HEK293 (cell line): Measurements from ENCODE around the gene B3GAT1.

Experiments used
- CTCF ChIA-PET: fragments of 350-600 bp; formaldehyde crosslinking; extraction: SDS; loops from one replicate; lab custom pipeline; 2021; ENCODE audit warnings: antibody characterized with exemption; lab: Yijun Ruan, JAX
- POLR2A ChIA-PET: fragments of 300-600 bp; formaldehyde crosslinking; extraction: SDS; loops from one replicate; lab custom pipeline; 2020; ENCODE audit warnings: antibody characterized with exemption, inconsistent platforms; lab: Yijun Ruan, JAX
- H3K27ac ChIP-seq: fragments of 200-500 bp; sonication (Bioruptor generic); 2 replicates; pipeline ENCODE4 v1.5.1; 2014; ENCODE audit warnings: low read depth, low read length, control low read depth, inconsistent platforms; ENCODE audit errors: extremely low read depth
- H3K36me3 ChIP-seq, 2 experiments: fragments of 200-500 bp in 1 of 2; sonication (Bioruptor generic) in 1 of 2; 1 replicate in 1 of 2; 2 replicates in 1 of 2; pipeline ENCODE4 v1.5.1; 2014 to 2017; ENCODE audit warnings: inconsistent platforms in 2 of 2, low read length in 2 of 2; ENCODE audit not compliant: control insufficient read depth in 2 of 2, insufficient read depth in 1 of 2
- H3K4me1 ChIP-seq: fragments of 200-500 bp; sonication (Bioruptor generic); 2 replicates; pipeline ENCODE4 v1.5.1; 2014; ENCODE audit warnings: mild to moderate bottlenecking, low read length, inconsistent platforms; ENCODE audit not compliant: control insufficient read depth, insufficient read depth
- H3K4me3 ChIP-seq: 2 replicates; pipeline ENCODE4 v1.5.1; 2011; ENCODE audit warnings: low read depth, mild to moderate bottlenecking, control low read depth, low read length, moderate library complexity
- H3K9me3 ChIP-seq: fragments of 200-500 bp; sonication (Bioruptor generic); 2 replicates; pipeline ENCODE4 v1.5.1; 2014; ENCODE audit warnings: low read depth, low read length, inconsistent platforms; ENCODE audit not compliant: control insufficient read depth, insufficient read depth
- EGR2 ChIP-seq: fragments of 450-650 bp; formaldehyde crosslinking; IDR thresholded peaks from 2 replicates; pipeline ENCODE4 v1.5.1; 2016; ENCODE audit warnings: low read depth, missing biosample characterization, missing genetic modification characterization
- SETDB1 ChIP-seq: IDR thresholded peaks from one replicate; pipeline ENCODE4 v1.6.1; 2017; ENCODE audit warnings: mild to moderate bottlenecking, low read length, moderate library complexity, mixed read lengths; ENCODE audit not compliant: insufficient read length
- SP7 ChIP-seq: fragments of 450-650 bp; formaldehyde crosslinking; IDR thresholded peaks from 2 replicates; pipeline ENCODE4 v1.5.1; 2016; ENCODE audit warnings: missing biosample characterization, missing genetic modification characterization
- ZFP37 ChIP-seq: fragments of 450-650 bp; formaldehyde crosslinking; IDR thresholded peaks from 2 replicates; pipeline ENCODE4 v1.5.1; 2016; ENCODE audit warnings: missing biosample characterization, missing genetic modification characterization
- ZNF138 ChIP-seq: fragments of 450-650 bp; formaldehyde crosslinking; IDR thresholded peaks from 2 replicates; pipeline ENCODE4 v1.5.1; 2016; ENCODE audit warnings: missing biosample characterization, missing genetic modification characterization, borderline replicate concordance
- ZNF155 ChIP-seq: fragments of 450-650 bp; formaldehyde crosslinking; IDR thresholded peaks from 2 replicates; pipeline ENCODE4 v1.5.1; 2016; ENCODE audit warnings: missing biosample characterization, missing genetic modification characterization
- ZNF274 ChIP-seq, 2 experiments: fragments of 200-500 bp in 1 of 2; fragments of 450-650 bp in 1 of 2; sonication (Bioruptor generic) in 1 of 2; formaldehyde crosslinking in 1 of 2; IDR thresholded peaks; 2 replicates each; pipeline versions ENCODE4 v1.5.1 to v1.6.1; 2014 to 2016; ENCODE audit warnings: borderline replicate concordance in 1 of 2, inconsistent platforms in 1 of 2, low read length in 1 of 2, missing biosample characterization in 1 of 2, missing genetic modification characterization in 1 of 2
- ZNF292 ChIP-seq: fragments of 450-650 bp; formaldehyde crosslinking; IDR thresholded peaks from 2 replicates; pipeline ENCODE4 v1.5.1; 2016; ENCODE audit warnings: low read depth, missing biosample characterization, missing genetic modification characterization, borderline replicate concordance
- ZNF366 ChIP-seq: fragments of 450-650 bp; formaldehyde crosslinking; conservative IDR thresholded peaks from 2 replicates; pipeline ENCODE4 v1.5.1; 2016; ENCODE audit warnings: missing biosample characterization, missing genetic modification characterization
- ZNF37A ChIP-seq: fragments of 450-650 bp; IDR thresholded peaks from 2 replicates; pipeline ENCODE4 v1.5.1; 2018; ENCODE audit warnings: missing biosample characterization, missing genetic modification characterization
- ZNF391 ChIP-seq: fragments of 450-650 bp; formaldehyde crosslinking; IDR thresholded peaks from 2 replicates; pipeline ENCODE4 v1.5.1; 2016; ENCODE audit warnings: low read depth, missing biosample characterization, missing genetic modification characterization, borderline replicate concordance
- ZNF404 ChIP-seq: fragments of 450-650 bp; formaldehyde crosslinking; IDR thresholded peaks from 2 replicates; pipeline ENCODE4 v1.5.1; 2017; ENCODE audit warnings: missing biosample characterization, missing genetic modification characterization
- ZNF416 ChIP-seq: fragments of 450-650 bp; formaldehyde crosslinking; IDR thresholded peaks from 2 replicates; pipeline ENCODE4 v1.5.1; 2016; ENCODE audit warnings: missing biosample characterization, missing genetic modification characterization
- ZNF501 ChIP-seq: fragments of 450-650 bp; formaldehyde crosslinking; IDR thresholded peaks from 2 replicates; pipeline ENCODE4 v1.5.1; 2016; ENCODE audit warnings: missing biosample characterization, missing genetic modification characterization
- ZNF529 ChIP-seq: fragments of 450-650 bp; formaldehyde crosslinking; IDR thresholded peaks from 2 replicates; pipeline ENCODE4 v1.5.1; 2017; ENCODE audit warnings: missing genetic modification characterization, missing biosample characterization; ENCODE audit not compliant: insufficient replicate concordance
- ZNF555 ChIP-seq: fragments of 450-650 bp; formaldehyde crosslinking; conservative IDR thresholded peaks from 2 replicates; pipeline ENCODE4 v1.5.1; 2017; ENCODE audit warnings: missing biosample characterization, mild to moderate bottlenecking, missing genetic modification characterization, inconsistent platforms
- ZNF561 ChIP-seq: fragments of 450-650 bp; IDR thresholded peaks from 2 replicates; pipeline ENCODE4 v1.5.1; 2018; ENCODE audit warnings: missing biosample characterization, missing genetic modification characterization, borderline replicate concordance
- ZNF621 ChIP-seq: fragments of 450-650 bp; formaldehyde crosslinking; IDR thresholded peaks from 2 replicates; pipeline ENCODE4 v1.5.1; 2017; ENCODE audit warnings: missing biosample characterization, missing genetic modification characterization
- ZNF626 ChIP-seq: fragments of 450-650 bp; sonication (Bioruptor Pico); formaldehyde crosslinking; IDR thresholded peaks from 2 replicates; pipeline ENCODE4 v1.5.1; 2018; ENCODE audit warnings: missing biosample characterization, missing genetic modification characterization, inconsistent platforms
- ZNF670 ChIP-seq: fragments of 450-650 bp; formaldehyde crosslinking; IDR thresholded peaks from 2 replicates; pipeline ENCODE4 v1.5.1; 2016; ENCODE audit warnings: missing biosample characterization, missing genetic modification characterization, low read depth
- ZNF707 ChIP-seq: fragments of 450-650 bp; formaldehyde crosslinking; IDR thresholded peaks from 2 replicates; pipeline ENCODE4 v1.5.1; 2016; ENCODE audit warnings: missing biosample characterization, missing genetic modification characterization
- ZNF776 ChIP-seq: fragments of 450-650 bp; formaldehyde crosslinking; IDR thresholded peaks from 2 replicates; pipeline ENCODE4 v1.5.0; 2017; ENCODE audit warnings: missing biosample characterization, missing genetic modification characterization, borderline replicate concordance
- TF ChIP-seq, protein P1 (sequence below): fragments of 450-650 bp; formaldehyde crosslinking; IDR thresholded peaks from 2 replicates; pipeline ENCODE4 v1.5.1; 2016; ENCODE audit warnings: missing biosample characterization, missing genetic modification characterization
- TF ChIP-seq, protein P2 (sequence below): fragments of 450-650 bp; formaldehyde crosslinking; IDR thresholded peaks from 2 replicates; pipeline ENCODE4 v1.5.1; 2016; ENCODE audit warnings: missing biosample characterization, missing genetic modification characterization
- TF ChIP-seq, protein P3 (sequence below): fragments of 450-650 bp; formaldehyde crosslinking; IDR thresholded peaks from 2 replicates; pipeline ENCODE4 v1.5.1; 2016; ENCODE audit warnings: missing biosample characterization, missing genetic modification characterization
- TF ChIP-seq, protein P4 (sequence below): fragments of 450-650 bp; formaldehyde crosslinking; IDR thresholded peaks from 2 replicates; pipeline ENCODE4 v1.5.1; 2016; ENCODE audit warnings: missing biosample characterization, missing genetic modification characterization
- TF ChIP-seq, protein P5 (sequence below): fragments of 450-650 bp; formaldehyde crosslinking; IDR thresholded peaks from 2 replicates; pipeline ENCODE4 v1.5.1; 2016; ENCODE audit warnings: missing biosample characterization, missing genetic modification characterization
- TF ChIP-seq, protein P6 (sequence below): fragments of 450-650 bp; formaldehyde crosslinking; IDR thresholded peaks from 2 replicates; pipeline ENCODE4 v1.5.1; 2016; ENCODE audit warnings: missing biosample characterization, missing genetic modification characterization

B3GAT1 gene

DNA sequence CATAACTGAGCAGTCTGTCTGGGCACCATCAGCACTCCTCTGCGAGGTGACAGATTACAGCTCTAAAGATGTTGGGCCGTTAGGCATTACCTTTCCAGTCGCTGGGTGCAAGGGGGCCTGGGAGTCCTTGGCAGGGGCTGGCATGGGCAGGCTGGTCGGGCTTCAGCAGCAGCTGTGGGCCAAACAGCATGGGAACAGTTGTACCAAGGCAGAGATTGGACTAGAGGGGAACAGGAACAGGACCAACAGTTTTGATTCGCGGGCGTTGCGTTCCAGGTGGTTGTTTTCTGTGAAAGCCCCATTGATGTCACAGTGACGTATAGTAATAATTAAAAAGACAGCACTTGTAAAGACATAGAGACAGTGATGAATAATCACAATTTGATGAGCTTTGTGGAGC is 25.8 kb upstream of the B3GAT1 start (continued):
- TF ChIP-seq ZNF529 (no peak), ZNF561 (no peak), ZNF155 (tag by site-specific recombination) (no peak), ZNF138 (tag by site-specific recombination) (no peak), ZNF626 (tag by site-specific recombination) (no peak), ZNF670 (tag by site-specific recombination) (no peak), SETDB1 (no peak), ZNF274 (IDR thresholded peaks at IDR 0.05; ENCODE audit: low read length) (no peak), ZNF274 (tag by site-specific recombination; IDR thresholded peaks at IDR 0.05; ENCODE audit: borderline replicate concordance) (no peak)
- TF ChIP-seq, protein P1, sequence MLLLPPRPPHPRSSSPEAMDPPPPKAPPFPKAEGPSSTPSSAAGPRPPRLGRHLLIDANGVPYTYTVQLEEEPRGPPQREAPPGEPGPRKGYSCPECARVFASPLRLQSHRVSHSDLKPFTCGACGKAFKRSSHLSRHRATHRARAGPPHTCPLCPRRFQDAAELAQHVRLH (tag by site-specific recombination), result no peak
- TF ChIP-seq, protein P2, sequence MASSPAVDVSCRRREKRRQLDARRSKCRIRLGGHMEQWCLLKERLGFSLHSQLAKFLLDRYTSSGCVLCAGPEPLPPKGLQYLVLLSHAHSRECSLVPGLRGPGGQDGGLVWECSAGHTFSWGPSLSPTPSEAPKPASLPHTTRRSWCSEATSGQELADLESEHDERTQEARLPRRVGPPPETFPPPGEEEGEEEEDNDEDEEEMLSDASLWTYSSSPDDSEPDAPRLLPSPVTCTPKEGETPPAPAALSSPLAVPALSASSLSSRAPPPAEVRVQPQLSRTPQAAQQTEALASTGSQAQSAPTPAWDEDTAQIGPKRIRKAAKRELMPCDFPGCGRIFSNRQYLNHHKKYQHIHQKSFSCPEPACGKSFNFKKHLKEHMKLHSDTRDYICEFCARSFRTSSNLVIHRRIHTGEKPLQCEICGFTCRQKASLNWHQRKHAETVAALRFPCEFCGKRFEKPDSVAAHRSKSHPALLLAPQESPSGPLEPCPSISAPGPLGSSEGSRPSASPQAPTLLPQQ (tag by site-specific recombination), result no peak
- TF ChIP-seq, protein P3, sequence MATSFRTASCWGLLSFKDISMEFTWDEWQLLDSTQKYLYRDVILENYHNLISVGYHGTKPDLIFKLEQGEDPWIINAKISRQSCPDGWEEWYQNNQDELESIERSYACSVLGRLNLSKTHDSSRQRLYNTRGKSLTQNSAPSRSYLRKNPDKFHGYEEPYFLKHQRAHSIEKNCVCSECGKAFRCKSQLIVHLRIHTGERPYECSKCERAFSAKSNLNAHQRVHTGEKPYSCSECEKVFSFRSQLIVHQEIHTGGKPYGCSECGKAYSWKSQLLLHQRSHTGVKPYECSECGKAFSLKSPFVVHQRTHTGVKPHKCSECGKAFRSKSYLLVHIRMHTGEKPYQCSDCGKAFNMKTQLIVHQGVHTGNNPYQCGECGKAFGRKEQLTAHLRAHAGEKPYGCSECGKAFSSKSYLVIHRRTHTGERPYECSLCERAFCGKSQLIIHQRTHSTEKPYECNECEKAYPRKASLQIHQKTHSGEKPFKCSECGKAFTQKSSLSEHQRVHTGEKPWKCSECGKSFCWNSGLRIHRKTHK, result no peak
- TF ChIP-seq, all 188 proteins: peak for 0

DNA sequence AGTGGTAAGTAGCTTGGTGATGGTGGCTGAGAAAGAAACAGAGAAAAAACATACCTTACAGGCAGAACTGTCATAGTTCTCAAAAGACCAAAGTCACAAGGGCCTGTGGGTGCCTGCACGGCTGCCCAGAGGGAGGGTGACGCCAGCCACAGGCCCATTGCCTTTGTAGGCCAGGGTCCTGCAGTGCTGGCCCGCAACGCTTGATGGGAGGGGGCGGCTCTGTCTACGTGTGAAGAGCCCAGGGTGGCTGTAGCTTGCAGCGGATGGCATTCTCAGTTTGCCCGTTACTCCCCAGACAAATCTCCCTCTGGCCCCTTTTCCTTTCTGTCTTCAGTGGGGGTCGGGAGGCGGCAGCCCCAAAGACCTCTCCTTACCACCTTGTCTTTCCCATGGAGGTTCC is 24.7 kb upstream of the B3GAT1 start:
- Histone ChIP-seq H3K4me3 (no peak overlapping the region), H3K4me1 (no peaks in the 10 kb centered on the region)
- CTCF ChIA-PET, result interaction anchor here (0.5 to 0.7 kb wide), 2 partner anchors 10 to 68 kb away, joined by 3 read pairs; no protein-coding TSS in a partner anchor
- TF ChIP-seq ZFP37 (tag by site-specific recombination) (no peak), ZNF292 (tag by site-specific recombination) (no peak), ZNF707 (tag by site-specific recombination) (no peak), ZNF776 (tag by site-specific recombination) (no peak), ZNF391 (tag by site-specific recombination) (no peak), EGR2 (no peak), ZNF404 (no peak), ZNF37A (tag by site-specific recombination) (no peak), ZNF555 (no peak), ZNF416 (tag by site-specific recombination) (no peak), ZNF621 (tag by site-specific recombination) (no peak), ZNF501 (tag by site-specific recombination) (no peak), SP7 (no peak), ZNF366 (no peak)
- TF ChIP-seq, protein P4, sequence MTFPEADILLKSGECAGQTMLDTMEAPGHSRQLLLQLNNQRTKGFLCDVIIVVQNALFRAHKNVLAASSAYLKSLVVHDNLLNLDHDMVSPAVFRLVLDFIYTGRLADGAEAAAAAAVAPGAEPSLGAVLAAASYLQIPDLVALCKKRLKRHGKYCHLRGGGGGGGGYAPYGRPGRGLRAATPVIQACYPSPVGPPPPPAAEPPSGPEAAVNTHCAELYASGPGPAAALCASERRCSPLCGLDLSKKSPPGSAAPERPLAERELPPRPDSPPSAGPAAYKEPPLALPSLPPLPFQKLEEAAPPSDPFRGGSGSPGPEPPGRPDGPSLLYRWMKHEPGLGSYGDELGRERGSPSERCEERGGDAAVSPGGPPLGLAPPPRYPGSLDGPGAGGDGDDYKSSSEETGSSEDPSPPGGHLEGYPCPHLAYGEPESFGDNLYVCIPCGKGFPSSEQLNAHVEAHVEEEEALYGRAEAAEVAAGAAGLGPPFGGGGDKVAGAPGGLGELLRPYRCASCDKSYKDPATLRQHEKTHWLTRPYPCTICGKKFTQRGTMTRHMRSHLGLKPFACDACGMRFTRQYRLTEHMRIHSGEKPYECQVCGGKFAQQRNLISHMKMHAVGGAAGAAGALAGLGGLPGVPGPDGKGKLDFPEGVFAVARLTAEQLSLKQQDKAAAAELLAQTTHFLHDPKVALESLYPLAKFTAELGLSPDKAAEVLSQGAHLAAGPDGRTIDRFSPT (tag by site-specific recombination), result no peak
- TF ChIP-seq, protein P5, sequence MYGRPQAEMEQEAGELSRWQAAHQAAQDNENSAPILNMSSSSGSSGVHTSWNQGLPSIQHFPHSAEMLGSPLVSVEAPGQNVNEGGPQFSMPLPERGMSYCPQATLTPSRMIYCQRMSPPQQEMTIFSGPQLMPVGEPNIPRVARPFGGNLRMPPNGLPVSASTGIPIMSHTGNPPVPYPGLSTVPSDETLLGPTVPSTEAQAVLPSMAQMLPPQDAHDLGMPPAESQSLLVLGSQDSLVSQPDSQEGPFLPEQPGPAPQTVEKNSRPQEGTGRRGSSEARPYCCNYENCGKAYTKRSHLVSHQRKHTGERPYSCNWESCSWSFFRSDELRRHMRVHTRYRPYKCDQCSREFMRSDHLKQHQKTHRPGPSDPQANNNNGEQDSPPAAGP, result no peak
- TF ChIP-seq, protein P6, sequence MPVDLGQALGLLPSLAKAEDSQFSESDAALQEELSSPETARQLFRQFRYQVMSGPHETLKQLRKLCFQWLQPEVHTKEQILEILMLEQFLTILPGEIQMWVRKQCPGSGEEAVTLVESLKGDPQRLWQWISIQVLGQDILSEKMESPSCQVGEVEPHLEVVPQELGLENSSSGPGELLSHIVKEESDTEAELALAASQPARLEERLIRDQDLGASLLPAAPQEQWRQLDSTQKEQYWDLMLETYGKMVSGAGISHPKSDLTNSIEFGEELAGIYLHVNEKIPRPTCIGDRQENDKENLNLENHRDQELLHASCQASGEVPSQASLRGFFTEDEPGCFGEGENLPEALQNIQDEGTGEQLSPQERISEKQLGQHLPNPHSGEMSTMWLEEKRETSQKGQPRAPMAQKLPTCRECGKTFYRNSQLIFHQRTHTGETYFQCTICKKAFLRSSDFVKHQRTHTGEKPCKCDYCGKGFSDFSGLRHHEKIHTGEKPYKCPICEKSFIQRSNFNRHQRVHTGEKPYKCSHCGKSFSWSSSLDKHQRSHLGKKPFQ (tag by site-specific recombination), result no peak
- TF ChIP-seq, all 188 proteins: peak for 0
- POLR2A ChIA-PET, result no interaction called here
- H3K9me3 ChIP-seq, result no peaks in the 10 kb centered on the region
- H3K36me3 ChIP-seq, result no peaks in the 10 kb centered on the region
- no peak overlapping the region for H3K27ac ChIP-seq
